Naive thymus-derived CD4-positive, alpha-beta T cell (primary cell): ENCODE data around the gene RAD51B. TPM values are rescaled to one million over a fixed set of nuclear protein-coding genes. Genes with fewer than 3 reads are reported as not detected.

ENCODE experiments used
- ATAC-seq: fragments of 150-1000 bp; cut with Tn5 transposase; 2 replicates; pipeline ENCODE4 v1.10.0; 2021; ENCODE audit warnings: mild to moderate bottlenecking, moderate library complexity
- CTCF ChIA-PET: fragments of 350-600 bp; sonication (Branson Sonifier 250); formaldehyde crosslinking; loops from one replicate; lab custom pipeline; 2021; ENCODE audit warnings: antibody characterized with exemption; lab: Charles Lee
- POLR2A ChIA-PET: fragments of 350-600 bp; sonication (Branson Sonifier 250); formaldehyde crosslinking; loops from one replicate; lab custom pipeline; 2021; ENCODE audit warnings: antibody characterized with exemption, inconsistent platforms; lab: Charles Lee
- DNase-seq, 9 donors: peaks; one replicate each; pipeline versions ENCODE4 v3.0.0 to v3.0.0-alpha.2; 2020 to 2022; ENCODE audit warnings: mixed read lengths in 1 of 9
- H3K27ac ChIP-seq: one replicate; pipeline ENCODE4 v1.7.0; 2013; ENCODE audit warnings: mild to moderate bottlenecking, low read depth, low read length, moderate library complexity
- H3K27me3 ChIP-seq, 2 donors: one replicate each; pipeline ENCODE4 v1.7.0; 2013; ENCODE audit warnings: low read length in 2 of 2, mild to moderate bottlenecking in 2 of 2, moderate library complexity in 2 of 2; ENCODE audit not compliant: control insufficient read depth in 2 of 2, insufficient read depth in 2 of 2
- H3K36me3 ChIP-seq, 3 experiments: 1 replicate in 2 of 3; 2 replicates in 1 of 3; pipeline ENCODE4 v1.7.0; 2013; ENCODE audit warnings: low read length in 3 of 3, mild to moderate bottlenecking in 3 of 3, moderate library complexity in 1 of 3; ENCODE audit not compliant: insufficient read depth in 3 of 3, control insufficient read depth in 2 of 3
- H3K4me1 ChIP-seq, 2 donors: one replicate each; pipeline ENCODE4 v1.7.0; 2013; ENCODE audit warnings: low read length in 2 of 2, mild to moderate bottlenecking in 2 of 2, moderate library complexity in 1 of 2; ENCODE audit not compliant: control insufficient read depth in 2 of 2, insufficient read depth in 2 of 2
- H3K4me3 ChIP-seq: 2 replicates; pipeline ENCODE4 v1.7.0; 2013; ENCODE audit warnings: mild to moderate bottlenecking, low read length
- H3K9me3 ChIP-seq, 3 experiments: 1 replicate in 2 of 3; 2 replicates in 1 of 3; pipeline ENCODE4 v1.7.0; 2013; ENCODE audit warnings: low read length in 3 of 3; ENCODE audit not compliant: control insufficient read depth in 2 of 3
- H3K27ac Mint-ChIP-seq, 9 donors: one replicate each; pipeline ENCODE4 v1.8.0; 2020 to 2022; ENCODE audit warnings: mixed read lengths in 9 of 9, mild to moderate bottlenecking in 8 of 9, moderate library complexity in 5 of 9, inconsistent platforms in 2 of 9
- H3K27me3 Mint-ChIP-seq, 5 donors: one replicate each; pipeline ENCODE4 v1.8.0; 2021 to 2022; ENCODE audit warnings: mixed read lengths in 5 of 5, mild to moderate bottlenecking in 1 of 5
- H3K36me3 Mint-ChIP-seq, 5 donors: one replicate each; pipeline ENCODE4 v1.8.0; 2020 to 2022; ENCODE audit warnings: mixed read lengths in 5 of 5, mild to moderate bottlenecking in 3 of 5, inconsistent platforms in 1 of 5
- H3K4me1 Mint-ChIP-seq, 7 donors: one replicate each; pipeline ENCODE4 v1.8.0; 2020 to 2022; ENCODE audit warnings: mixed read lengths in 7 of 7, mild to moderate bottlenecking in 3 of 7, inconsistent platforms in 1 of 7
- H3K4me3 Mint-ChIP-seq, 10 donors: one replicate each; pipeline ENCODE4 v1.8.0; 2020 to 2022; ENCODE audit warnings: mild to moderate bottlenecking in 10 of 10, mixed read lengths in 10 of 10, moderate library complexity in 6 of 10, inconsistent platforms in 2 of 10
- H3K9me3 Mint-ChIP-seq, 11 donors: one replicate each; pipeline ENCODE4 v1.8.0; 2020 to 2022; ENCODE audit warnings: mixed read lengths in 11 of 11, mild to moderate bottlenecking in 4 of 11, inconsistent platforms in 1 of 11, moderate library complexity in 1 of 11
- intact Hi-C, 2 donors: fragments of 100-400 bp; cut with micrococcal nuclease; formaldehyde crosslinking; loops; one replicate each; pipeline ENCODE4 v1.15.1; 2023
- polyA plus RNA-seq, 2 donors: library from polyadenylated mRNA; unstranded; fragments of 300-500 nt; fragmentation: Illumina TruSeq; gene quantifications; one replicate each; pipeline ENCODE4 v1.2.3, GENCODE V29; 2021
- total RNA-seq, 6 experiments: library from RNA in 5 of 6; stranded (reverse) in 5 of 6; gene quantifications; 1 replicate in 5 of 6; 2 replicates in 1 of 6; pipeline ENCODE4 v1.2.3 and lab custom pipeline; 2021 to 2026

Gene RAD51B
- total and polyA plus RNA-seq, 7 experiments from 2014 or later: 15.0 to 42.2 (median 28.8) TPM

- peak overlapping the region; percentile 64 for H3K27ac ChIP-seq
- Mint-ChIP-seq H3K27me3 (no peaks in the 10 kb centered on the region), H3K36me3 (peaks cover 0 to 4% (median 0%) of the 10 kb centered on the region in 5 donors), H3K27ac (peak overlapping the region; percentile 73 to 99 (median 92)), H3K9me3 (no peaks in the 10 kb centered on the region), H3K4me1 (peaks cover 41 to 85% (median 80%) of the 10 kb centered on the region in 7 donors), H3K4me3 (peak overlapping the region in 9 of 10 donors; percentile 59 to 83 (median 75))
- H3K9me3 ChIP-seq: no peaks in the 10 kb centered on the region
- peak; percentile 41 for ATAC-seq
- CTCF ChIA-PET: interaction anchor here (1.0 to 17.4 kb wide), 5 partner anchors 9 to 559 kb away, joined by 3 to 219 read pairs (median 4); no protein-coding TSS in a partner anchor
- H3K27me3 ChIP-seq: no peaks in the 10 kb centered on the region
- H3K4me3 ChIP-seq: peak overlapping the region; percentile 10
- DNase-seq: peak in 4 of 9 donors; percentile 23 to 32 (median 29)
- intact Hi-C loops: loop anchor here in 1 of 2 donors (1.0 kb wide), 1 partner anchor 11 kb away; no protein-coding TSS in a partner anchor
- POLR2A ChIA-PET: interaction anchor here (0.6 to 3.1 kb wide), 18 partner anchors 9 to 558 kb away, joined by 3 to 19 read pairs (median 4); partner anchors contain the start of gene ZFP36L1
- no peaks in the 10 kb centered on the region for H3K36me3 ChIP-seq
- H3K4me1 ChIP-seq: peaks cover 0 to 49% of the 10 kb centered on the region in 2 donors
Measured at GRCh38 chr14:68261092-68261842, 441.7 kb downstream of the RAD51B start.

DNA sequence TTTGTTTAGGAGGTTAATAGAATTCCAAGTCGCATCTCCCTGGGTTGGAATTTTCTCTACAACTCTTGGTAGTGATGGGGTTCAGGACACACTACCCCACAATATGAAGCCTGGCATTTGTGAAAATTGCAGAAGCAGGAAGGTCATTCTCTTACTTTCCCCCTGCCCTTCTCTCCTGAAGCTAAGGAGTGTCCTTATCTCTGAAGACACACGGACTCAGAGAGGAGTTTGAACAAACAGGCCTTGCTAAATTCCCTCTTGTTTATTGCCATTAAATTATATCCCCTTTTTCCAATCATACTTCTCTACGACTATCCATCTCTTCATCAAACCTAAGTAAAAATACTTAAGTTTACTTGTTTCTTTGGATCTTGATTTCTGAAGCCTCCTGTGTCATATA, 443.0 kb downstream of the RAD51B start:
- H3K36me3 ChIP-seq: no peaks in the 10 kb centered on the region
- peak overlapping the region in 8 of 9 donors; percentile 83 to 99 (median 92) for H3K27ac Mint-ChIP-seq
- H3K27me3 Mint-ChIP-seq: no peaks in the 10 kb centered on the region
- peaks cover 0 to 4% (median 0%) of the 10 kb centered on the region in 5 donors for H3K36me3 Mint-ChIP-seq
- ATAC-seq: no peak
- ChIA-PET CTCF (interaction anchor here (0.7 kb wide), 1 partner anchor 13 kb away, joined by 3 read pairs; no protein-coding TSS in a partner anchor), POLR2A (interaction anchor here (1.3 to 1.6 kb wide), 5 partner anchors 21 to 532 kb away, joined by 3 to 5 read pairs (median 3); partner anchors contain the start of gene ZFP36L1)
- intact Hi-C loops: no loop called here
- no peaks in the 10 kb centered on the region for H3K9me3 Mint-ChIP-seq
- H3K27me3 ChIP-seq: no peaks in the 10 kb centered on the region
- no peaks in the 10 kb centered on the region for H3K9me3 ChIP-seq
- H3K27ac ChIP-seq: peak overlapping the region; percentile 64
- H3K4me3 ChIP-seq: no peak overlapping the region
- no peak for DNase-seq
- H3K4me1 ChIP-seq: peaks cover 0 to 58% of the 10 kb centered on the region in 2 donors
- H3K4me3 Mint-ChIP-seq: peak overlapping the region in 5 of 10 donors; percentile 1 to 78 (median 33)
- H3K4me1 Mint-ChIP-seq: peaks cover 41 to 87% (median 77%) of the 10 kb centered on the region in 7 donors

- Mint-ChIP-seq H3K4me1 (peaks cover 46 to 89% (median 81%) of the 10 kb centered on the region in 7 donors), H3K9me3 (no peaks in the 10 kb centered on the region), H3K36me3 (peaks cover 0 to 4% (median 0%) of the 10 kb centered on the region in 5 donors), H3K27me3 (no peaks in the 10 kb centered on the region), H3K27ac (peak overlapping the region in 6 of 9 donors; percentile 37 to 99 (median 72)), H3K4me3 (no peak overlapping the region)
- ATAC-seq (no peak), DNase-seq (no peak)
- POLR2A ChIA-PET: interaction anchor here (0.6 to 1.6 kb wide), 9 partner anchors 10 to 531 kb away, joined by 3 to 5 read pairs (median 3); partner anchors contain the start of gene ZFP36L1
- no peaks in the 10 kb centered on the region for H3K36me3 ChIP-seq
- CTCF ChIA-PET: interaction anchor here (0.7 kb wide), 1 partner anchor 15 kb away, joined by 3 read pairs; no protein-coding TSS in a partner anchor
- H3K9me3 ChIP-seq: no peaks in the 10 kb centered on the region
- intact Hi-C loops: loop anchor here in 1 of 2 donors (1.0 kb wide), 1 partner anchor 7 kb away; no protein-coding TSS in a partner anchor
- H3K27ac ChIP-seq: no peak overlapping the region
- peaks cover 10 to 66% of the 10 kb centered on the region in 2 donors for H3K4me1 ChIP-seq
- H3K27me3 ChIP-seq: no peaks in the 10 kb centered on the region
- no peak overlapping the region for H3K4me3 ChIP-seq
Measured at GRCh38 chr14:68263563-68264259, 444.1 kb downstream of the RAD51B start.

- Mint-ChIP-seq H3K9me3 (no peaks in the 10 kb centered on the region), H3K27ac (peak overlapping the region in 6 of 9 donors; percentile 12 to 74 (median 42)), H3K27me3 (no peaks in the 10 kb centered on the region), H3K36me3 (peaks cover 0 to 4% (median 0%) of the 10 kb centered on the region in 5 donors), H3K4me1 (peaks cover 48 to 89% (median 81%) of the 10 kb centered on the region in 7 donors), H3K4me3 (no peak overlapping the region)
- intact Hi-C loops: loop anchor here in 1 of 2 donors (1.0 kb wide), 1 partner anchor 8 kb away; no protein-coding TSS in a partner anchor
- CTCF ChIA-PET: no interaction called here
- DNase-seq: no peak
- no peak for ATAC-seq
- H3K9me3 ChIP-seq: no peaks in the 10 kb centered on the region
- H3K27ac ChIP-seq: no peak overlapping the region
- H3K4me3 ChIP-seq: no peak overlapping the region
- POLR2A ChIA-PET: interaction anchor here (0.6 to 1.6 kb wide), 5 partner anchors 10 to 38 kb away, joined by 3 read pairs; no protein-coding TSS in a partner anchor
- H3K36me3 ChIP-seq: no peaks in the 10 kb centered on the region
- H3K4me1 ChIP-seq: peaks cover 10 to 67% of the 10 kb centered on the region in 2 donors
- no peaks in the 10 kb centered on the region for H3K27me3 ChIP-seq
Measured at GRCh38 chr14:68264260-68264569, 444.6 kb downstream of the RAD51B start.

DNA sequence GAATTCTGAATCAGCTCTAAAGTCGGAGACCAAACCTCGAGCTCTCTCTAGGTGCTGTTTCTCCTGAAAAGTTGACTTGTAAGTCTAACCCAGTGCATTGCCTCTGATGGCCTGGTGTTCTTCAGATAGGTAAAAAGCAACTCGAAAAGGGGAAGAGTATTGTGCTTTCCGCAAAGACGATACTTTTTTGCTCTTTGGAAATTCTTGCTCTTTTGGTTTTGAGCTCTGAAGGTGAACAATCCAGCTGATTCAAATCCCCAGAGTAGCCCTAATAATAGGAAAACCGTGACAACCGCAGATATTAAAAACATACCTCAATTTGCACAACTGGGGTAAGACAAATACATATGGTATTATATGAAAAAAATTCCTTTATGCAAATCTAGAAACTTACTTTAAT, 447.4 kb downstream of the RAD51B start:
- Histone ChIP-seq H3K4me1 (peaks cover 10 to 52% of the 10 kb centered on the region in 2 donors), H3K27me3 (no peaks in the 10 kb centered on the region), H3K27ac (no peak overlapping the region), H3K36me3 (no peaks in the 10 kb centered on the region), H3K9me3 (no peaks in the 10 kb centered on the region), H3K4me3 (no peak overlapping the region)
- CTCF ChIA-PET: interaction anchor here (1.2 kb wide), 1 partner anchor 16 kb away, joined by 3 read pairs; no protein-coding TSS in a partner anchor
- H3K9me3 Mint-ChIP-seq: no peaks in the 10 kb centered on the region
- ATAC-seq (no peak), DNase-seq (no peak)
- H3K4me3 Mint-ChIP-seq: peak overlapping the region in 1 of 10 donors; percentile 6
- H3K27ac Mint-ChIP-seq: peak overlapping the region in 3 of 9 donors; percentile 27 to 51 (median 37)
- peaks cover 37 to 85% (median 78%) of the 10 kb centered on the region in 7 donors for H3K4me1 Mint-ChIP-seq
- POLR2A ChIA-PET: interaction anchor here (0.6 to 3.1 kb wide), 8 partner anchors 14 to 548 kb away, joined by 3 to 22 read pairs (median 4); no protein-coding TSS in a partner anchor
- intact Hi-C loops: loop anchor here in 1 of 2 donors (1.0 kb wide), 1 partner anchor 8 kb away; no protein-coding TSS in a partner anchor
- no peaks in the 10 kb centered on the region for H3K27me3 Mint-ChIP-seq
- H3K36me3 Mint-ChIP-seq: peaks cover 0 to 4% (median 0%) of the 10 kb centered on the region in 5 donors
